Endothelial cell of umbilical vein (primary cell): ENCODE data around the gene AXIN2. TPM values are rescaled to one million over a fixed set of nuclear protein-coding genes. Genes with fewer than 3 reads are reported as not detected.

Source experiments
- BruUV-seq: library from RNA; stranded (reverse); fragments of 400-500 nt; replicated peaks from 2 replicates; lab custom pipeline; 2021; lab: Mats Ljungman, UMichigan
- CTCF ChIA-PET: fragments of 300-600, 350-600 bp; sonication (Branson Sonifier 250); formaldehyde crosslinking; loops from one replicate; lab custom pipeline; 2021; ENCODE audit warnings: antibody characterized with exemption, inconsistent platforms; lab: Charles Lee
- POLR2A ChIA-PET: fragments of 300-600, 350-600 bp; sonication (Branson Sonifier 250); formaldehyde crosslinking; loops from one replicate; lab custom pipeline; 2021; ENCODE audit warnings: antibody characterized with exemption, inconsistent platforms; lab: Charles Lee
- DNase-seq: peaks from one replicate; pipeline ENCODE4 v3.0.0-alpha.2; 2011; ENCODE audit warnings: low read depth, low spot score
- FAIRE-seq: peaks from 2 replicates; lab custom pipeline; 2011; peaks lifted over from hg19 to GRCh38; lab: Jason Lieb, UNC
- H2AFZ ChIP-seq: 2 replicates; pipeline ENCODE4 v1.6.0; 2012; ENCODE audit warnings: low read depth, low read length, control low read depth, inconsistent platforms
- H3K27ac ChIP-seq: 2 replicates; pipeline ENCODE4 v1.5.1; 2011; ENCODE audit warnings: low read depth, mild to moderate bottlenecking, control low read depth, low read length, moderate library complexity; ENCODE audit not compliant: insufficient read depth
- H3K27me3 ChIP-seq, 2 experiments: 2 replicates each; pipeline versions ENCODE4 v1.6.0 to v1.6.1; 2011; ENCODE audit warnings: low read length in 2 of 2, mixed read lengths in 1 of 2; ENCODE audit not compliant: control insufficient read depth in 2 of 2, insufficient read depth in 2 of 2
- H3K36me3 ChIP-seq, 2 experiments: 2 replicates in 1 of 2; 3 replicates in 1 of 2; pipeline ENCODE4 v1.5.1; 2011; ENCODE audit warnings: low read length in 2 of 2, mild to moderate bottlenecking in 1 of 2, moderate library complexity in 1 of 2; ENCODE audit not compliant: control insufficient read depth in 2 of 2, insufficient read depth in 2 of 2; ENCODE audit errors: extremely low read depth in 1 of 2
- H3K4me1 ChIP-seq: 3 replicates; pipeline ENCODE4 v1.5.1; 2011; ENCODE audit warnings: mild to moderate bottlenecking, low read length; ENCODE audit not compliant: control insufficient read depth, insufficient read depth; ENCODE audit errors: extremely low read depth
- H3K4me2 ChIP-seq: 2 replicates; pipeline ENCODE4 v1.6.1; 2011; ENCODE audit warnings: low read length, control low read depth, mixed read lengths; ENCODE audit not compliant: insufficient read depth
- H3K4me3 ChIP-seq, 3 experiments: fragments of 200-600 bp in 1 of 3; sonication (generic), shearing (Covaris generic) in 1 of 3; replicated peaks in 1 of 3; 2 replicates each; pipeline ENCODE4 v1.5.1; 2011 to 2016; ENCODE audit warnings: control low read depth in 3 of 3, low read length in 3 of 3, mild to moderate bottlenecking in 2 of 3, inconsistent platforms in 1 of 3, low read depth in 1 of 3, moderate library complexity in 1 of 3; ENCODE audit not compliant: insufficient read depth in 1 of 3
- H3K79me2 ChIP-seq: 2 replicates; pipeline ENCODE4 v1.6.0; 2012; ENCODE audit warnings: low read length, inconsistent platforms; ENCODE audit not compliant: control insufficient read depth, insufficient read depth
- H3K9ac ChIP-seq: replicated peaks from 2 replicates; pipeline ENCODE3; 2011; ENCODE audit warnings: low read length, control low read depth; ENCODE audit not compliant: insufficient read depth; ENCODE audit errors: extremely low read depth
- H3K9me1 ChIP-seq: replicated peaks from 3 replicates; pipeline ENCODE4 v1.6.0; 2011; ENCODE audit warnings: mild to moderate bottlenecking, low read length; ENCODE audit not compliant: control insufficient read depth, insufficient read depth; ENCODE audit errors: extremely low read depth
- H3K9me3 ChIP-seq: replicated peaks from 2 replicates; pipeline ENCODE4 v1.5.1; 2012; ENCODE audit warnings: low read length, inconsistent platforms; ENCODE audit not compliant: control insufficient read depth, insufficient read depth
- H4K20me1 ChIP-seq: replicated peaks from 2 replicates; pipeline ENCODE3; 2011; ENCODE audit warnings: mild to moderate bottlenecking, low read length; ENCODE audit not compliant: control insufficient read depth, insufficient read depth; ENCODE audit errors: extremely low read depth
- EZH2 ChIP-seq: IDR thresholded peaks from 2 replicates; pipeline ENCODE4 v1.6.1; 2012; ENCODE audit warnings: borderline replicate concordance, low read depth, mild to moderate bottlenecking, moderate library complexity, low read length, inconsistent platforms; ENCODE audit not compliant: severe bottlenecking
- FOS ChIP-seq: IDR thresholded peaks from 2 replicates; pipeline ENCODE4 v1.6.1; 2011; ENCODE audit warnings: mild to moderate bottlenecking, low read length, moderate library complexity, borderline replicate concordance; ENCODE audit not compliant: insufficient read depth
- GATA2 ChIP-seq: IDR thresholded peaks from 2 replicates; pipeline ENCODE4 v1.7.0; 2011; ENCODE audit warnings: low read depth, mild to moderate bottlenecking, moderate library complexity, mixed read lengths, low read length; ENCODE audit not compliant: insufficient read length, insufficient read depth
- JUN ChIP-seq: IDR thresholded peaks from 2 replicates; pipeline ENCODE4 v1.6.1; 2011; ENCODE audit warnings: borderline replicate concordance, low read depth; ENCODE audit not compliant: insufficient read length, insufficient read depth
- MYC ChIP-seq: IDR thresholded peaks from one replicate; pipeline ENCODE4 v1.6.1; 2011; ENCODE audit warnings: mild to moderate bottlenecking, low read depth, low read length
- POLR2A ChIP-seq: IDR thresholded peaks from 2 replicates; pipeline ENCODE4 v1.6.1; 2012; ENCODE audit warnings: low read depth, mild to moderate bottlenecking, control low read depth, low read length
- POLR2AphosphoS5 ChIP-seq: IDR thresholded peaks from 2 replicates; pipeline ENCODE4 v1.6.1; 2012; ENCODE audit warnings: low read depth, mild to moderate bottlenecking, control low read depth, low read length, moderate library complexity; ENCODE audit not compliant: insufficient read depth
- dilution Hi-C: fragments of 300-500 bp; cut with MboI; formaldehyde crosslinking; loops from one replicate; pipeline ENCODE4 v1.15.0; 2019; ENCODE audit warnings: low sequenced_read_pairs; ENCODE audit not compliant: extremely low pct_ligation_motif_present
- intact Hi-C: fragments of 100-400 bp; cut with micrococcal nuclease; formaldehyde crosslinking; loops from one replicate; pipeline ENCODE4 v1.10.0; 2022
- polyA plus RNA-seq, 4 experiments: library from polyadenylated mRNA; depleted of rRNA in 3 of 4; stranded (reverse) in 3 of 4; unstranded in 1 of 4; fragments of >200 nt; gene quantifications; 2 replicates each; pipeline versions ENCODE4 v1.2.1 to v1.2.3, GENCODE V29; 2011 to 2012; ENCODE audit warnings: missing spikeins in 1 of 4
- total RNA-seq: library from RNA; stranded (reverse); gene quantifications from 2 replicates; pipeline ENCODE4 v1.2.3, GENCODE V29; 2021
- TF ChIP-seq, protein P1 (sequence below): IDR thresholded peaks from 2 replicates; pipeline ENCODE4 v1.6.1; 2011; ENCODE audit not compliant: insufficient read depth, insufficient read length
- TF ChIP-seq, protein P2 (sequence below), 2 donors: IDR thresholded peaks; 1 replicate in 1 of 2; 2 replicates in 1 of 2; pipeline ENCODE4 v1.5.1; 2011; ENCODE audit warnings: low read length in 2 of 2, mild to moderate bottlenecking in 2 of 2, moderate library complexity in 2 of 2, control low read depth in 1 of 2, inconsistent platforms in 1 of 2, low read depth in 1 of 2; ENCODE audit not compliant: insufficient read depth in 1 of 2; ENCODE audit errors: extremely low read depth in 1 of 2

Gene AXIN2
- total and polyA plus RNA-seq, 2 donors (not counting 3 experiments of a cell fraction or from before 2014, with no cell fraction given) = 1.3 to 3.0 TPM

DNA sequence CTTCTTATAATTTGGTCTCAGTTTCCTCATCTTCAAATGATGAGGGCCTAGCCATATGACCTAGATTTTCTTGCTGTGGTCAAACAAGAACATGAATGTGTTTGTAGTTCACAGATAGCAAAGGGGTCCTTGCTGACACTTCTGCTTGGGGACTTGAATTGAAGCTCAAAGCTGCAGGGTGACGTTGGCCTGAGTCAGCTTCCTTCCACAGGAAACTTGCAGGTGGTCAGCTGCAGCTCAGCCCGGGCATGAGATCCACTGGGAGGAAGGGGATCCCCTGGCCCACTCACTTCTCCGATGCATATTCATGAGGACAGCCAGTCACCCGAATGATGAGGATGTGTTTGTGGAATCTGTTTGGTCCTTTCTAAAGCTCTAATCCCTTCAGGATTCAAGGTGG is 42.6 kb upstream of the AXIN2 start:
- peak; percentile 70 for DNase-seq
- H2AFZ ChIP-seq = no peak overlapping the region
- H3K9me3 ChIP-seq = no peaks in the 10 kb centered on the region
- no peaks in the 10 kb centered on the region for H3K27me3 ChIP-seq
- TF ChIP-seq FOS (peak; percentile 75), POLR2AphosphoS5 (no peak), JUN (peak; percentile 60)
- TF ChIP-seq, protein P1, sequence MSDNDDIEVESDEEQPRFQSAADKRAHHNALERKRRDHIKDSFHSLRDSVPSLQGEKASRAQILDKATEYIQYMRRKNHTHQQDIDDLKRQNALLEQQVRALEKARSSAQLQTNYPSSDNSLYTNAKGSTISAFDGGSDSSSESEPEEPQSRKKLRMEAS = no peak
- H3K79me2 ChIP-seq = no peaks in the 10 kb centered on the region
- H3K4me2 ChIP-seq = peak overlapping the region; percentile 17
- no peak overlapping the region for H3K9ac ChIP-seq
- ChIA-PET POLR2A (no interaction called here), CTCF (interaction anchor here (0.7 to 1.8 kb wide), 3 partner anchors 14 to 103 kb away, joined by 3 to 5 read pairs (median 3); no protein-coding TSS in a partner anchor)
- peaks cover 10% of the 10 kb centered on the region for H3K4me1 ChIP-seq
- no TSS peak for BruUV-seq
- peak overlapping the region; percentile 23 for H3K27ac ChIP-seq
- H3K9me1 ChIP-seq = no peaks in the 10 kb centered on the region
- no peaks in the 10 kb centered on the region for H4K20me1 ChIP-seq
- intact Hi-C loops (loop anchor here (5.0 kb wide), 1 partner anchor 42 kb away; the partner anchor contains the start of gene AXIN2), dilution Hi-C loops (no loop called here)
- H3K36me3 ChIP-seq = no peaks in the 10 kb centered on the region
- FAIRE-seq = peak; percentile 83
- no peak overlapping the region for H3K4me3 ChIP-seq

DNA sequence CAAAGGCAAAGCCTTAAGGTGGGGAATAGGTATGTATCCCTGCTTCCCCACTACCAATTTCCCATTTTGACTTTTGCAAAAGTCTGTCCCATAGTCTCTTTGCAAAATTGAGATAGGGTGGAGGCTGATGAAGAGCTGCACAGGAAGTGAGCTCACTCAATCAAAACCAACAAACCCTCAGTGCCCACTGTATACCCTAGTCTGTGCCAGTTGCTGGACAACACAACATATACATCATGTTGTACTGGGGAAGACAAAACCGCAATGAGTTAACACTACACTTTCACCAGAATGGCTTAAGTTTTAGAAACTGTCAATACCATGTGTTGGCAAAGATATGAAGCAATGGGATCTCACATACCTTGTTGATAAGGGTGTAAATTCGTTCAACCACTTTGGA is 40.4 kb upstream of the AXIN2 start:
- POLR2A ChIA-PET = no interaction called here
- intact Hi-C loops = loop anchor here (5.0 kb wide), 1 partner anchor 40 kb away; the partner anchor contains the start of gene AXIN2
- BruUV-seq = no TSS peak
- H3K9me3 ChIP-seq = no peaks in the 10 kb centered on the region
- no peaks in the 10 kb centered on the region for H3K79me2 ChIP-seq
- TF ChIP-seq FOS = no peak
- no peak for TF ChIP-seq MYC
- TF ChIP-seq POLR2AphosphoS5 = no peak
- TF ChIP-seq, protein P2, sequence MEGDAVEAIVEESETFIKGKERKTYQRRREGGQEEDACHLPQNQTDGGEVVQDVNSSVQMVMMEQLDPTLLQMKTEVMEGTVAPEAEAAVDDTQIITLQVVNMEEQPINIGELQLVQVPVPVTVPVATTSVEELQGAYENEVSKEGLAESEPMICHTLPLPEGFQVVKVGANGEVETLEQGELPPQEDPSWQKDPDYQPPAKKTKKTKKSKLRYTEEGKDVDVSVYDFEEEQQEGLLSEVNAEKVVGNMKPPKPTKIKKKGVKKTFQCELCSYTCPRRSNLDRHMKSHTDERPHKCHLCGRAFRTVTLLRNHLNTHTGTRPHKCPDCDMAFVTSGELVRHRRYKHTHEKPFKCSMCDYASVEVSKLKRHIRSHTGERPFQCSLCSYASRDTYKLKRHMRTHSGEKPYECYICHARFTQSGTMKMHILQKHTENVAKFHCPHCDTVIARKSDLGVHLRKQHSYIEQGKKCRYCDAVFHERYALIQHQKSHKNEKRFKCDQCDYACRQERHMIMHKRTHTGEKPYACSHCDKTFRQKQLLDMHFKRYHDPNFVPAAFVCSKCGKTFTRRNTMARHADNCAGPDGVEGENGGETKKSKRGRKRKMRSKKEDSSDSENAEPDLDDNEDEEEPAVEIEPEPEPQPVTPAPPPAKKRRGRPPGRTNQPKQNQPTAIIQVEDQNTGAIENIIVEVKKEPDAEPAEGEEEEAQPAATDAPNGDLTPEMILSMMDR (IDR thresholded peaks at IDR 0.05; ENCODE audit: extremely low read depth in 1 of 2, insufficient read depth in 1 of 2, low read depth in 1 of 2, low read length in 2 of 2) = no peak
- TF ChIP-seq POLR2A = no peak
- TF ChIP-seq JUN = no peak
- TF ChIP-seq GATA2 = no peak
- TF ChIP-seq EZH2 = no peak
- TF ChIP-seq, protein P1 = no peak
- CTCF ChIA-PET = interaction anchor here (0.6 to 1.1 kb wide), 3 partner anchors 13 to 45 kb away, joined by 3 read pairs; no protein-coding TSS in a partner anchor
- H3K4me3 ChIP-seq = no peak overlapping the region
- H3K27me3 ChIP-seq = no peaks in the 10 kb centered on the region
- H3K4me2 ChIP-seq = no peak overlapping the region
- dilution Hi-C loops = no loop called here
- no peak overlapping the region for H2AFZ ChIP-seq
- H3K9ac ChIP-seq = no peak overlapping the region
- DNase-seq (no peak), FAIRE-seq (no peak)
- H3K36me3 ChIP-seq = no peaks in the 10 kb centered on the region
- no peaks in the 10 kb centered on the region for H4K20me1 ChIP-seq
- H3K9me1 ChIP-seq = no peaks in the 10 kb centered on the region
- no peak overlapping the region for H3K27ac ChIP-seq
- H3K4me1 ChIP-seq = peaks cover 10% of the 10 kb centered on the region
